KOPT-K1 (cell line): ENCODE results near the gene DOCK1.
"Not testable (repeated sequence)": the region's sequence is repeated elsewhere in the genome, so short reads cannot be mapped to it uniquely, and the experiment has no call there.

Experiments used
- H3K27ac ChIP-seq: fragments of 200-600 bp; sonication (generic); 2 replicates; pipeline ENCODE4 v1.5.1; 2016; ENCODE audit warnings: antibody characterized with exemption, mild to moderate bottlenecking, low read depth, low read length; ENCODE audit not compliant: poor library complexity, severe bottlenecking
- H3K36me3 ChIP-seq: fragments of 200-600 bp; sonication (generic); 2 replicates; pipeline ENCODE4 v1.5.1; 2017; ENCODE audit warnings: antibody characterized with exemption, mild to moderate bottlenecking, low read length, moderate library complexity; ENCODE audit not compliant: insufficient read depth
- H3K9me3 ChIP-seq: fragments of 200-600 bp; sonication (generic); 2 replicates; pipeline ENCODE4 v1.5.1; 2017; ENCODE audit warnings: antibody characterized with exemption, low read length, mild to moderate bottlenecking; ENCODE audit not compliant: insufficient read depth, poor library complexity, severe bottlenecking

The DOCK1 gene

GRCh38 chr10:126892226-126893175, 12.7 kb upstream of the DOCK1 start:
- no peaks in the 10 kb centered on the region for H3K36me3 ChIP-seq
- H3K9me3 ChIP-seq, result peaks cover 8% of the 10 kb centered on the region
- no peak overlapping the region for H3K27ac ChIP-seq

GRCh38 chr10:126893206-126893605, 12.0 kb upstream of the DOCK1 start:
- H3K27ac ChIP-seq, result no peak overlapping the region
- H3K36me3 ChIP-seq, result no peaks in the 10 kb centered on the region
- H3K9me3 ChIP-seq, result peaks cover 12% of the 10 kb centered on the region

GRCh38 chr10:126893841-126894240, 11.4 kb upstream of the DOCK1 start:
- Histone ChIP-seq H3K27ac (no peak overlapping the region), H3K36me3 (no peaks in the 10 kb centered on the region), H3K9me3 (peaks cover 19% of the 10 kb centered on the region)

GRCh38 chr10:126895214-126895781, 9.9 kb upstream of the DOCK1 start:
- Histone ChIP-seq H3K9me3 (peaks cover 25% of the 10 kb centered on the region), H3K27ac (no peak overlapping the region)

DNA sequence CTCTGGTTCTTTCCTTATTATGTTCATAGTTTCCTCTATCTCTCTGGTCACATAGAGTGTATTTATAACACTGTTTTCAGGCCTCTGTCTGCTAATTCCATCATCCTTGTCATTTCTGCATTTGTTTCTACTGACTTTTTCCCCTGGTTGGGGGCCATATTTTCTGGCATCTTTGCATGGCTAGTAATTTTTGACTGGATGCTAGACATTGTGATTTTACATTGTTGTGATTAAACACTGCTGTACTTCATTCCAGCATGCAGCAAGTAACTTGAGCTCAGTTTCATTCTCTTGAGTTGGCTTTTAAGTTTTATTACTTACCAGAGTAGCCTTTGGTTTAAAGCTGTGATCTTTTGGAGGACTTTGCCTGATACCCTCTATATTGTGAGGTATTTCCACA, 6.8 kb upstream of the DOCK1 start:
- Histone ChIP-seq H3K36me3 (no peaks in the 10 kb centered on the region), H3K9me3 (peaks cover 25% of the 10 kb centered on the region), H3K27ac (no peak overlapping the region)

More at GRCh38 chr10:126895214-126895781, 9.9 kb upstream of the DOCK1 start:
- no peaks in the 10 kb centered on the region for H3K36me3 ChIP-seq

DNA sequence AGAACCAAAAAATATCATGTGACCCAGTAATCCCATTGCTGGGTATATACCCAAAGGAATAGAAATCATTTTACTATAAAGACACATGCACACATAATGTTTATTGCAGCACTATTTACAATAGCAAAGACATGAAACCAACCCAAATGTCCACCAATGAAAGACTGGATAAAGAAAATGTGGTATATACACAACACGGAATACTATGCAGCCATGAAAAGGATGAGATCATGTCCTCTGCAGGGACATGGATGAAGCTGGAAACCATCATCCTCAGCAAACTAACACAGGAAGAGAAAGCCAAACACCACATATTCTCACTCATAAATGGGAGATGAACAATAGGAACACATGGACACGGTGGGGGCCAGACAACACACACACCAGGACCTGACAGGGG, 5.7 kb upstream of the DOCK1 start:
- H3K27ac ChIP-seq, H3K36me3 ChIP-seq: not testable (repeated sequence)
- H3K9me3 ChIP-seq, result peaks cover 25% of the 10 kb centered on the region

GRCh38 chr10:126902157-126902556, 3.1 kb upstream of the DOCK1 start:
- Histone ChIP-seq H3K27ac (no peak overlapping the region), H3K9me3 (peaks cover 25% of the 10 kb centered on the region)

GRCh38 chr10:126903656-126904360, 1.4 kb upstream of the DOCK1 start:
- H3K9me3 ChIP-seq, result peaks cover 18% of the 10 kb centered on the region
- no peak overlapping the region for H3K27ac ChIP-seq

More at GRCh38 chr10:126902157-126902556, 3.1 kb upstream of the DOCK1 start:
- H3K36me3 ChIP-seq, result no peaks in the 10 kb centered on the region

DNA sequence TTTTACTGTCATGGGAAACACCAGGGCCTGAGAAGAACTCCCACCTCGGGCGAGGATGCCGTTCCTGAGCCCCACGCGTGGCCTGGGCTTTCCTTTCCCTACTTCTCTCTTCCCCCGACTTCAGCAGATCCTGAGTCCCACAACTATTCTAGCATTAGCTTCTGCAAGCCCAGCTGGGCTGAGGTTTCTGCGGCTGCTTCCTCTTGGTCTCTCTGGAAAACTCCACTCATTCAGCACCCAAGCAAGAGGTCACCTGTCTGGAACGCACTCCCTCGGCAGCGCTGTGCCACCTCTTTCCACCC, 761 bp upstream of the DOCK1 start:
- H3K9me3 ChIP-seq, result peaks cover 12% of the 10 kb centered on the region
- H3K36me3 ChIP-seq, result no peaks in the 10 kb centered on the region
- H3K27ac ChIP-seq, result no peak overlapping the region

More at GRCh38 chr10:126903656-126904360, 1.4 kb upstream of the DOCK1 start:
- no peaks in the 10 kb centered on the region for H3K36me3 ChIP-seq

- no peaks in the 10 kb centered on the region for H3K36me3 ChIP-seq
- H3K9me3 ChIP-seq, result peaks cover 13% of the 10 kb centered on the region
- no peak overlapping the region for H3K27ac ChIP-seq
These were observed 812 bp downstream of the DOCK1 start for GRCh38 chr10:126905776-126906703.

GRCh38 chr10:126906704-126907422, 1.6 kb downstream of the DOCK1 start:
- no peaks in the 10 kb centered on the region for H3K36me3 ChIP-seq
- no peak overlapping the region for H3K27ac ChIP-seq
- H3K9me3 ChIP-seq, result peaks cover 21% of the 10 kb centered on the region

- no peaks in the 10 kb centered on the region for H3K36me3 ChIP-seq
- no peak overlapping the region for H3K27ac ChIP-seq
- H3K9me3 ChIP-seq, result peaks cover 21% of the 10 kb centered on the region
These were observed 2.3 kb downstream of the DOCK1 start for GRCh38 chr10:126907423-126907970.

DNA sequence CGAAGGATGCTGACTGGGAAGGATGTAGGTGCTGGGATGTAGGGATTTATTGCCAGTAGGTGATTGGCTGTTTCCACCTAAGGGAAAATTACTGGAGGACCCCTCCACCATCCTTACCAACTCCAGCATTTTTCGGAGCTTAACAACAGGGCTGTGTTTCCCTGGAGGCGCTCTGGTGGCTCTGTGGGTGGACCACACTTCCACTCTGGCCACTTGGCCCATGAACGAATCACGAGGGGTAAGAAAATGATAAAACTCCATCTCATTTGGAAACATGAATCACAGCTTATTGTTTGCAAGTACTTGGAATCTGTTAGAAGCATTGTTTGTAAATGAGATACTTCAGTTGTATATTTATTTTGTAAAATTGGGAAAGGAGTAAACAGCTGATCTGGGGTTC, 3.0 kb downstream of the DOCK1 start:
- no peak overlapping the region for H3K27ac ChIP-seq
- no peaks in the 10 kb centered on the region for H3K36me3 ChIP-seq

GRCh38 chr10:126908729-126909128, 3.5 kb downstream of the DOCK1 start:
- Histone ChIP-seq H3K36me3 (no peaks in the 10 kb centered on the region), H3K27ac (no peak overlapping the region), H3K9me3 (peaks cover 21% of the 10 kb centered on the region)

More for the DNA sequence above, 3.0 kb downstream of the DOCK1 start:
- H3K9me3 ChIP-seq, result peaks cover 21% of the 10 kb centered on the region
